ENCODE results near the gene LAMC1.
"Not testable (repeated sequence)": the region's sequence is repeated elsewhere in the genome, so short reads cannot be mapped to it uniquely, and the experiment has no call there.

GRCh38 chr1:183072595-183072994 is 49.4 kb downstream of the LAMC1 start:
- not testable (repeated sequence) for TF ChIP-seq EZH2 (IDR thresholded peaks at IDR 0.05; ENCODE audit: borderline replicate concordance); CTCF (IDR thresholded peaks at IDR 0.05; ENCODE audit: poor library complexity); EZH2phosphoT487 (IDR thresholded peaks at IDR 0.05; ENCODE audit: low read depth, severe bottlenecking, unreplicated experiment)

Data from hepatocyte (in vitro differentiated cells).